ENCODE results near the gene AMZ2.
"Not testable (repeated sequence)": the region's sequence is repeated elsewhere in the genome, so short reads cannot be mapped to it uniquely, and the experiment has no call there.

GRCh38 chr17:68265833-68266232, 18.0 kb downstream of the AMZ2 start:
- TF ChIP-seq CTCF (IDR thresholded peaks at IDR 0.05; ENCODE audit: low read depth, low read length); EZH2phosphoT487 (IDR thresholded peaks at IDR 0.05; ENCODE audit: low read depth): not testable (repeated sequence)

All from OCI-LY3 (cell line).